ENCODE results near the gene TOM1. TPM values are rescaled to one million over a fixed set of nuclear protein-coding genes. Genes with fewer than 3 reads are reported as not detected.
"Not testable (repeated sequence)": the region's sequence is repeated elsewhere in the genome, so short reads cannot be mapped to it uniquely, and the experiment has no call there.

TOM1 gene
- total RNA-seq, 2 experiments from 2014 or later: 22.7 to 30.6 TPM

DNA sequence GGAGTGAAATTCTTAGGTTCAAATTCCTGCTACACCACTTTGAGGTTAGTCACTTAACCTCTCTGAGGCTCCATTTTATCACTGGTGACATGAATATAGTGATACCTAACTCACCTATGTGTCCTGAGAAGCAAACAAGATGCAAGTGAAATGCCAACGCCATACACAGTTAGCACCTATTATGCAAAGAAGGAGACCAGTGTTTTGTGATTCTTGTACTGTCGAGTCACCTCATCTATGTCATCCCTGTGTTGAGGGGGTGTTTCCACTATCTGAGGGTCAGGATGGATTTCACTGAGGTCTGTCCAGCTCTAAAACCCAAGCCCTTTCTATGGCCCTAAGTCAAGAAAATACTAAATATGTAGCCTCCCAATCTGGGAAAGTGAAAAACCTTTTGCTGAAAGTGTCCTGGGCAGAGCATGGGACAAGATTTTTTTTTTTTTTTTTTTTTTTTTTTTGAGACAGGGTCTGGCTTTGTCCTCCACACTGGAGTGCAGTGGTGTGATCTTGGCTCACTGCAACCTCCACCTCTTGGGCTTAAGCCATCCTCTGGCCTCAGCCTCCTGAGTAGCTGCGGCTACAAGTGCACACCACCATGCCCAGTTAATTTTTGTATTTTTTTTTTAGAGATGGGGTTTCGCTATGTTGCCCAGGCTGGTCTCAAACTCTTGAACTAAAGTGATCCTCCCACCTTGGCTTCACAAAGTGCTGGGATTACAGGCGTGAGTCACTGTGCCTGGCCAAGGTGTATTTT is 95.3 kb downstream of the TOM1 start:
- no peak for DNase-seq (ENCODE audit: low spot score)
- Histone ChIP-seq H3K36me3 (ENCODE audit: insufficient read depth, low read length) (no peaks in the 10 kb centered on the region), H3K79me2 (ENCODE audit: insufficient read depth, low read depth, low read length) (no peaks in the 10 kb centered on the region; the same call in 1 of the 2 replicates), H3K9me2 (ENCODE audit: insufficient read depth, low read length) (no peaks in the 10 kb centered on the region), H4K20me1 (ENCODE audit: insufficient read depth, low read length) (no peaks in the 10 kb centered on the region), H3K4me1 (ENCODE audit: insufficient read depth, low read length, poor library complexity, severe bottlenecking) (peaks cover 58% of the 10 kb centered on the region), H2AFZ (ENCODE audit: low read length) (peak overlapping the region; percentile 53; the same call in 1 of the 2 replicates), H3K27ac (ENCODE audit: low read depth, low read length, poor library complexity, severe bottlenecking) (no peak overlapping the region), H3K4me2 (ENCODE audit: low read length) (no peak overlapping the region), H3K4me3 (ENCODE audit: low read depth, low read length, poor library complexity, severe bottlenecking) (no peak overlapping the region), H3K9me3 (ENCODE audit: low read length) (no peaks in the 10 kb centered on the region; the same call in 1 of the 2 replicates)
- ChIA-PET CTCF (ENCODE audit: unreplicated experiment) (interaction anchor here (0.6 kb wide), 1 partner anchor 44 kb away, joined by 3 read pairs; no protein-coding TSS in a partner anchor), POLR2A (interaction anchor here (0.7 to 0.9 kb wide), 3 partner anchors 15 to 1867 kb away, joined by 3 to 6 read pairs (median 3); no protein-coding TSS in a partner anchor)
- no TSS peak for BruUV-seq (replicated peaks)
- intact Hi-C loops (cut with micrococcal nuclease; ENCODE audit: unreplicated experiment): no loop called here
- no peak for TF ChIP-seq EZH2phosphoT487 (IDR thresholded peaks at IDR 0.05; ENCODE audit: borderline replicate concordance, low read depth, low read length)
- TF ChIP-seq, protein P1, sequence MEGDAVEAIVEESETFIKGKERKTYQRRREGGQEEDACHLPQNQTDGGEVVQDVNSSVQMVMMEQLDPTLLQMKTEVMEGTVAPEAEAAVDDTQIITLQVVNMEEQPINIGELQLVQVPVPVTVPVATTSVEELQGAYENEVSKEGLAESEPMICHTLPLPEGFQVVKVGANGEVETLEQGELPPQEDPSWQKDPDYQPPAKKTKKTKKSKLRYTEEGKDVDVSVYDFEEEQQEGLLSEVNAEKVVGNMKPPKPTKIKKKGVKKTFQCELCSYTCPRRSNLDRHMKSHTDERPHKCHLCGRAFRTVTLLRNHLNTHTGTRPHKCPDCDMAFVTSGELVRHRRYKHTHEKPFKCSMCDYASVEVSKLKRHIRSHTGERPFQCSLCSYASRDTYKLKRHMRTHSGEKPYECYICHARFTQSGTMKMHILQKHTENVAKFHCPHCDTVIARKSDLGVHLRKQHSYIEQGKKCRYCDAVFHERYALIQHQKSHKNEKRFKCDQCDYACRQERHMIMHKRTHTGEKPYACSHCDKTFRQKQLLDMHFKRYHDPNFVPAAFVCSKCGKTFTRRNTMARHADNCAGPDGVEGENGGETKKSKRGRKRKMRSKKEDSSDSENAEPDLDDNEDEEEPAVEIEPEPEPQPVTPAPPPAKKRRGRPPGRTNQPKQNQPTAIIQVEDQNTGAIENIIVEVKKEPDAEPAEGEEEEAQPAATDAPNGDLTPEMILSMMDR (conservative IDR thresholded peaks at IDR 0.05; ENCODE audit: low read length): no peak

DNA sequence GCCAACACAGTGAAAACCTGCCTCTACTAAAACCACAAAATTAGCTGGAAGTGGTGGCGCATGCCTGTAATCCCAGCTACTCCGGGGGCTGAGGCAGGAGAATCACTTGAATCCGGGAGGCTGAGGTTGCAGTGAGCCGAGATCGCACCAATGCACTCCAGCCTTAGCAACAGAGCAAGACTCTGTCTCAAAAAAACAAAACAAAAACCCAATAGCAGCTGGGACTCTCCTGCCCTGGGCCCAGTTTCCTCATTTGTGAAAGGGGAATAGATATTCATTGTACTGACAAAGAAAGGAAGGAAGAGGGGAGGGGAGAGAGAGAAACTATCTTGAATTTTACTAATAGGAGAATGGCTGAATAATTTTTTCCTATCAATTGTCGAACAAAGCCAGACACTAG is 96.9 kb downstream of the TOM1 start:
- Histone ChIP-seq H3K79me2 (ENCODE audit: insufficient read depth, low read depth, low read length) (peaks cover 16% of the 10 kb centered on the region), H3K27ac (ENCODE audit: low read depth, low read length, poor library complexity, severe bottlenecking) (peak overlapping the region; percentile 66), H3K4me1 (ENCODE audit: insufficient read depth, low read length, poor library complexity, severe bottlenecking) (peaks cover 65% of the 10 kb centered on the region), H3K36me3 (ENCODE audit: insufficient read depth, low read length) (peaks cover 13% of the 10 kb centered on the region), H3K4me2 (ENCODE audit: low read length) (peak overlapping the region; percentile 52), H2AFZ (ENCODE audit: low read length) (peak overlapping the region; percentile 84)
- H3K9me3 ChIP-seq (ENCODE audit: low read length); H3K4me3 ChIP-seq (ENCODE audit: low read depth, low read length, poor library complexity, severe bottlenecking); intact Hi-C loops (cut with micrococcal nuclease; ENCODE audit: unreplicated experiment); CTCF ChIA-PET (ENCODE audit: unreplicated experiment); BruUV-seq (replicated peaks); H3K9me2 ChIP-seq (ENCODE audit: insufficient read depth, low read length); H4K20me1 ChIP-seq (ENCODE audit: insufficient read depth, low read length): not testable (repeated sequence)
- POLR2A ChIA-PET: interaction anchor here (0.6 to 3.1 kb wide), 4 partner anchors 12 to 45 kb away, joined by 3 to 13 read pairs (median 5); partner anchors contain the start of gene HMOX1
- peak; percentile 47 for DNase-seq (ENCODE audit: low spot score)

DNA sequence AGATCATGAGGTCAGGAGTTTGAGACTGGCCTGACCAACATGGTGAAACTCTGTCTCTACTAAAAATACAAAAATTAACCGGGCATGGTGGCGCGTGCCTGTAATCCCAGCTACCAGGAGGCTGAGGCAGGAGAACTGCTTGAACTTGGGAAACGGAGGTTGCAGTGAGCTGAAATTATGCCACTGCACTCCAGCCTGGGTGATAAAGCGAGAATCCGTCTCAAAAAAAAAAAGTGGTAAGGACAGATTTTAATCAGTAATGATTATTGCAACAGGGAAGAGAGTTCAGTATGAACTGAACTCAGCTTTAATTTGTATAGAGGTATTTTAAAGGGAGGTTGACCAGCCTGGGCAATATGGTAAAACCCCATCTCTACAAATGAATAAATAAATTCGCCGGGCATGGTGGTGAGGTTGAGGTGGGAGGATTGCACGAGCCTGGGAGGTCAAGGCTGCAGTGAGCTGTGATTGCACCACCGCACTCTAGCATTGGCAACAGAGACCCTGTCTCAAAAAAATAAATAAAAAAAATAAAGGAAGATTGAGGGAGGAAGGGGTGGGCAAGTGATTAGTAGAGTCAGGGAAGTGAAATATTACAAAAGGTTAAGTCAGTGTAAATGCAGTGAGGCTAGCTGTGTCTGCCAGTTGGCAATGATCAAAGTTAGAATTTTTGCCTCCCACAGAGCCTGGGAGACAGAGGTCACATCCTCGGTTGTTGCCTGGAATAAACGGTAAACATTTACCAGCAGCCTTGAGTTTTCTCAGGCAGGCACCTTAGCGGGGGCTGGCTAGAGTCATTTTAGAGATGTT is 97.6 kb downstream of the TOM1 start:
- H4K20me1 ChIP-seq (ENCODE audit: insufficient read depth, low read length): peaks cover 6% of the 10 kb centered on the region; the same call in 1 of the 2 replicates
- peak overlapping the region; percentile 84; the same call in 1 of the 2 replicates for H2AFZ ChIP-seq (ENCODE audit: low read length)
- no peaks in the 10 kb centered on the region for H3K9me2 ChIP-seq (ENCODE audit: insufficient read depth, low read length)
- peaks cover 23% of the 10 kb centered on the region for H3K79me2 ChIP-seq (ENCODE audit: insufficient read depth, low read depth, low read length)
- no TSS peak for BruUV-seq (replicated peaks)
- peaks cover 65% of the 10 kb centered on the region for H3K4me1 ChIP-seq (ENCODE audit: insufficient read depth, low read length, poor library complexity, severe bottlenecking)
- ChIA-PET CTCF (ENCODE audit: unreplicated experiment) (no interaction called here), POLR2A (interaction anchor here (0.6 to 3.1 kb wide), 10 partner anchors 12 to 1908 kb away, joined by 3 to 13 read pairs (median 4); partner anchors contain the start of gene HMOX1)
- no peak for TF ChIP-seq EZH2phosphoT487 (IDR thresholded peaks at IDR 0.05; ENCODE audit: borderline replicate concordance, low read depth, low read length)
- TF ChIP-seq, protein P1 (conservative IDR thresholded peaks at IDR 0.05; ENCODE audit: low read length): no peak
- peaks cover 20% of the 10 kb centered on the region for H3K36me3 ChIP-seq (ENCODE audit: insufficient read depth, low read length)
- peak; percentile 33 for DNase-seq (ENCODE audit: low spot score)
- H3K4me2 ChIP-seq (ENCODE audit: low read length): peak overlapping the region; percentile 52
- H3K9me3 ChIP-seq (ENCODE audit: low read length): no peaks in the 10 kb centered on the region; the same call in 1 of the 2 replicates
- intact Hi-C loops (cut with micrococcal nuclease; ENCODE audit: unreplicated experiment): no loop called here
- H3K4me3 ChIP-seq (ENCODE audit: low read depth, low read length, poor library complexity, severe bottlenecking): peak overlapping the region; percentile 20
- H3K27ac ChIP-seq (ENCODE audit: low read depth, low read length, poor library complexity, severe bottlenecking): peak overlapping the region; percentile 66

All from OCI-LY7 (cell line).